Activated CD8-positive, alpha-beta T cell treated with anti-CD3 and anti-CD28 coated beads for 36 hours (primary cell): Measurements from ENCODE around the gene MANEAL. TPM values are rescaled to one million over a fixed set of nuclear protein-coding genes. Genes with fewer than 3 reads are reported as not detected.
A peak's percentile ranks its signal among the peaks of the same experiment; 100 is the strongest.

Experiments
- ATAC-seq: fragments of 200-7000 bp; cut with Tn5 transposase; one replicate; pipeline ENCODE4 v1.10.0; 2021; ENCODE audit warnings: mild to moderate bottlenecking, moderate library complexity
- CTCF ChIA-PET: fragments of 350-600 bp; sonication (Branson Sonifier 250); formaldehyde crosslinking; loops from one replicate; lab custom pipeline; 2021; ENCODE audit warnings: antibody characterized with exemption; lab: Charles Lee
- POLR2A ChIA-PET: fragments of 350-600 bp; sonication (Branson Sonifier 250); formaldehyde crosslinking; loops from one replicate; lab custom pipeline; 2021; ENCODE audit warnings: antibody characterized with exemption; lab: Charles Lee
- DNase-seq: peaks from one replicate; pipeline ENCODE4 v3.0.0-alpha.2; 2020
- H3K27ac Mint-ChIP-seq: one replicate; pipeline ENCODE4 v1.8.0; 2021; ENCODE audit warnings: mild to moderate bottlenecking, mixed read lengths
- H3K27me3 Mint-ChIP-seq: one replicate; pipeline ENCODE4 v1.8.0; 2021; ENCODE audit warnings: mixed read lengths
- H3K36me3 Mint-ChIP-seq: one replicate; pipeline ENCODE4 v1.8.0; 2021; ENCODE audit warnings: low read depth, mixed read lengths
- H3K4me1 Mint-ChIP-seq: one replicate; pipeline ENCODE4 v1.8.0; 2021; ENCODE audit warnings: low read depth, mixed read lengths
- H3K4me3 Mint-ChIP-seq: one replicate; pipeline ENCODE4 v1.8.0; 2021; ENCODE audit warnings: mild to moderate bottlenecking, moderate library complexity, mixed read lengths
- H3K9me3 Mint-ChIP-seq: one replicate; pipeline ENCODE4 v1.8.0; 2021; ENCODE audit warnings: mixed read lengths
- intact Hi-C: fragments of 100-400 bp; cut with micrococcal nuclease; formaldehyde crosslinking; loops from one replicate; pipeline ENCODE4 v1.10.0; 2022
- total RNA-seq, 2 experiments: library from RNA; stranded (reverse); gene quantifications; one replicate each; pipeline ENCODE4 v1.2.3, GENCODE V29; 2021
- TF ChIP-seq, protein P1 (sequence below): fragments of 200-600 bp; IDR thresholded peaks from one replicate; pipeline ENCODE4 v1.8.0; 2022; ENCODE audit warnings: antibody characterized with exemption, mild to moderate bottlenecking

MANEAL gene
- total RNA-seq, 2 experiments from 2014 or later = 1.2 to 1.4 TPM

DNA sequence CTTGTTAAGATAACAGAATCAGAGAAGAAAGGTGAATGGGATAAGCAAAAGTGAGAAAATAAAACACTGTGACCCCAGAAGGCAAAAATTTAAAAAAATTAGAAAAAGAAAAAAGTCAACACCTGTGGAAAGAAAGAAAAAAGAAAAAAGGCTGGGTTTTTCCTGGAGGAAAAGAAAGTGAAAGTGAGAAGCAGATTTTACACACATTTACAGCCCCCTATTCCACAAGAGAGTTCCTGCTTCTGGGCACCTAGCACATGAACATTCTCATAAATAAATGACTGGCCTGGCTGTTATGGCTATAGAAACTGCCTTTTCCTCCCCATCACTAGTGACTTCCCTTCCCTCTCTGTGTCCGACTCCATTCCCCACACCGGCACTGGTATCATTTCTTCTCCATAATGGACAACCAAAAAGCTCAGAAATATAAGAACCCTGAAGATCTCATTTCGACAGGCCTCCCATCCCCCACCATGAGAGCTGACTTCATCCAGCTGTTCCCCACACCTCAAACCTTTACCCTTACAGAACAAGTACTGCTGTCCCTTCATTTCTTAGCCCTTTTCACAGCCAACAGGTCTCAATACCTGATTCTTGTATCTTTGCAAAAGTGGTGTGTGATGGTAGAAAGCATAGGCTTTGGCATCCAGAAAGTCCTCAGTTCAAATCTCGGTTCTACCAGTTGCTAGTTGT lies 53.1 kb downstream of the MANEAL start:
- ATAC-seq (no peak), DNase-seq (peak; percentile 28)
- ChIA-PET POLR2A (interaction anchor here (1.2 to 1.3 kb wide), 2 partner anchors 9 to 19 kb away, joined by 3 read pairs; no protein-coding TSS in a partner anchor), CTCF (interaction anchor here (0.9 to 3.2 kb wide), 6 partner anchors 9 to 243 kb away, joined by 3 to 33 read pairs (median 3); partner anchors contain the start of gene MTF1)
- H3K36me3 Mint-ChIP-seq = peaks cover 16% of the 10 kb centered on the region
- intact Hi-C loops = no loop called here
- no peaks in the 10 kb centered on the region for H3K9me3 Mint-ChIP-seq
- peak overlapping the region; percentile 86 for H3K27ac Mint-ChIP-seq
- TF ChIP-seq, protein P1, sequence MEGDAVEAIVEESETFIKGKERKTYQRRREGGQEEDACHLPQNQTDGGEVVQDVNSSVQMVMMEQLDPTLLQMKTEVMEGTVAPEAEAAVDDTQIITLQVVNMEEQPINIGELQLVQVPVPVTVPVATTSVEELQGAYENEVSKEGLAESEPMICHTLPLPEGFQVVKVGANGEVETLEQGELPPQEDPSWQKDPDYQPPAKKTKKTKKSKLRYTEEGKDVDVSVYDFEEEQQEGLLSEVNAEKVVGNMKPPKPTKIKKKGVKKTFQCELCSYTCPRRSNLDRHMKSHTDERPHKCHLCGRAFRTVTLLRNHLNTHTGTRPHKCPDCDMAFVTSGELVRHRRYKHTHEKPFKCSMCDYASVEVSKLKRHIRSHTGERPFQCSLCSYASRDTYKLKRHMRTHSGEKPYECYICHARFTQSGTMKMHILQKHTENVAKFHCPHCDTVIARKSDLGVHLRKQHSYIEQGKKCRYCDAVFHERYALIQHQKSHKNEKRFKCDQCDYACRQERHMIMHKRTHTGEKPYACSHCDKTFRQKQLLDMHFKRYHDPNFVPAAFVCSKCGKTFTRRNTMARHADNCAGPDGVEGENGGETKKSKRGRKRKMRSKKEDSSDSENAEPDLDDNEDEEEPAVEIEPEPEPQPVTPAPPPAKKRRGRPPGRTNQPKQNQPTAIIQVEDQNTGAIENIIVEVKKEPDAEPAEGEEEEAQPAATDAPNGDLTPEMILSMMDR = no peak
- peak overlapping the region; percentile 69 for H3K4me3 Mint-ChIP-seq
- no peaks in the 10 kb centered on the region for H3K27me3 Mint-ChIP-seq
- H3K4me1 Mint-ChIP-seq = peaks cover 47% of the 10 kb centered on the region

DNA sequence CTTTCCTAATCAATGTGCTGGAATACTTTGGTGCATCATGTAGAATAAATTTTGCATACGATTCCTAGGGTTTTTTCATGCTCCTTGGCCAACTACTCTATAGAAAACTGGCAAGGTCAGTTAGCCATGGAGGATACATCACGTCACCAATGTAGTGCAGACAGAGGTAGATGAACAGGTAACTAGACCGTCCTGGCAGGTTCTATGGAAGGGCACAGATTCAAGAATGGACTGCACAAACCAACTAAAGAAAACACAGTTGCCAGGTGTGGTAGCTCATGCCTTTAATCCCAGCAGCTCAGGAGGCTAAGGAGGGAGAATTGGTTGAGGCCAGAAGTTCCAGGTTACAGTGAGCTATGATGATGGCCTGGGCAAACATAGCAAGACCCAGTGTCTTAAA lies 55.8 kb downstream of the MANEAL start:
- DNase-seq (no peak), ATAC-seq (no peak)
- Mint-ChIP-seq H3K4me3 (no peak overlapping the region), H3K4me1 (peaks cover 50% of the 10 kb centered on the region), H3K9me3 (no peaks in the 10 kb centered on the region), H3K27ac (no peak overlapping the region), H3K36me3 (peaks cover 30% of the 10 kb centered on the region), H3K27me3 (no peaks in the 10 kb centered on the region)
- intact Hi-C loops = no loop called here
- POLR2A ChIA-PET = no interaction called here
- TF ChIP-seq, protein P1 = no peak
- CTCF ChIA-PET = interaction anchor here (3.5 kb wide), 1 partner anchor 11 kb away, joined by 58 read pairs; the partner anchor contains the start of gene MTF1

DNA sequence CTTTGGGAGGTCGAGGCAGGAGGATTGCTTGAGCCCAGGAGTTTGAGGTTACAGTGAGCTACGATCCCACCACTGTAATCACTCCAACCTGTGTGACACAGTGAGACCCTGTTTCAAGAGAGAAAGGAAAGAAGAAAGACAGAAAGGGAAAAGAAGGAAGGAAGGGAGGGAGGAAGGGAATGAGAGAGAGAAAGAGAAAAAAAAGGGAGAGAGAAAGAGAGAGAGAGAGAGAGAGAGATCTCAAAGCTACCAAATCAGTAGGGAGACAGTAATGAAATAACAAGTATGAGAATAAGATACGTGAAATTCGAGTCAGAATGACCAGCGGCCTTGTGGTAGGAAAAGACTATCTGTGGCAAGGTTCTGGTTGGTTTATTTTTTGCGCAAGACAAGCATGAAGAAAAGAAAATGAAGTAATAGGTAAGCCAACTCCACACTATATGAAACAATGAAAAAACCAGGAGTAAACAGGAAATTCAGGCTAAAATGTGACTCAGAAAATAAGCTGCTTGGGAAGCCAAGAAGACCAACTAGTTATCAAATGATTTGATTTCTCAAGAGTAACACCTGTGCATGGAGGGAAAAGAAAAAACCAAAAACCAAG lies 56.8 kb downstream of the MANEAL start:
- Mint-ChIP-seq H3K4me3 (no peak overlapping the region), H3K36me3 (peaks cover 26% of the 10 kb centered on the region), H3K27ac (no peak overlapping the region), H3K9me3 (no peaks in the 10 kb centered on the region), H3K4me1 (peaks cover 49% of the 10 kb centered on the region), H3K27me3 (no peaks in the 10 kb centered on the region)
- ChIA-PET POLR2A (interaction anchor here (0.8 to 2.8 kb wide), 5 partner anchors 9 to 160 kb away, joined by 3 to 10 read pairs (median 4); partner anchors contain the start of gene MTF1), CTCF (interaction anchor here (0.7 to 3.5 kb wide), 5 partner anchors 10 to 158 kb away, joined by 3 to 58 read pairs (median 3); partner anchors contain the start of genes C1orf122, CDCA8, INPP5B and MTF1)
- DNase-seq (no peak), ATAC-seq (no peak)
- TF ChIP-seq, protein P1 = no peak
- intact Hi-C loops = loop anchor here (5.0 kb wide), 1 partner anchor 158 kb away; the partner anchor contains the start of gene CDCA8

Other genes starting within 250 kb of the MANEAL start
- 10 to 100 TPM; 18.3 to 21.8 TPM for gene SNIP1, start 239.6 kb upstream of the MANEAL start, total RNA-seq
- gene DNALI1, start 236.9 kb upstream of the MANEAL start, total RNA-seq = not detected
- gene GNL2, start 197.9 kb upstream of the MANEAL start, total RNA-seq = 10 to 100 TPM; 76.4 to 77.8 TPM
- not detected for gene RSPO1, start 159.0 kb upstream of the MANEAL start, total RNA-seq
- 10 to 100 TPM; 53.7 to 56.0 TPM for gene CDCA8, start 101.3 kb upstream of the MANEAL start, total RNA-seq
- not detected for gene EPHA10, start 28.7 kb upstream of the MANEAL start, total RNA-seq
- gene C1orf122, start 13.9 kb downstream of the MANEAL start, total RNA-seq = 10 to 100 TPM; 17.4 to 17.9 TPM
- gene YRDC, start 14.4 kb downstream of the MANEAL start, total RNA-seq = 10 to 100 TPM; 36.2 to 37.1 TPM
- gene MTF1, start 65.7 kb downstream of the MANEAL start, total RNA-seq = 10 to 100 TPM; 17.7 to 21.3 TPM
- 10 to 100 TPM; 27.7 to 29.1 TPM for gene INPP5B, start 153.2 kb downstream of the MANEAL start, total RNA-seq
- 10 to 100 TPM; 94.9 to 96.7 TPM for gene SF3A3, start 196.2 kb downstream of the MANEAL start, total RNA-seq
- 10 to 100 TPM; 26.6 to 26.7 TPM for gene FHL3, start 211.7 kb downstream of the MANEAL start, total RNA-seq
- gene UTP11, start 218.9 kb downstream of the MANEAL start, total RNA-seq = 10 to 100 TPM; 58.1 to 60.6 TPM